Stimulated activated CD8-positive, alpha-beta memory T cell treated with anti-CD3 and anti-CD28 coated beads, Interleukin-4, amount 100 ng/mL, for 24 hours (primary cell): ENCODE data around the gene NF1.
"Not testable (repeated sequence)": the region's sequence is repeated elsewhere in the genome, so short reads cannot be mapped to it uniquely, and the experiment has no call there.

Experiments used
- DNase-seq: peaks from one replicate; pipeline ENCODE4 v3.0.0-alpha.2; 2020; ENCODE audit warnings: low read depth

The NF1 gene

DNA sequence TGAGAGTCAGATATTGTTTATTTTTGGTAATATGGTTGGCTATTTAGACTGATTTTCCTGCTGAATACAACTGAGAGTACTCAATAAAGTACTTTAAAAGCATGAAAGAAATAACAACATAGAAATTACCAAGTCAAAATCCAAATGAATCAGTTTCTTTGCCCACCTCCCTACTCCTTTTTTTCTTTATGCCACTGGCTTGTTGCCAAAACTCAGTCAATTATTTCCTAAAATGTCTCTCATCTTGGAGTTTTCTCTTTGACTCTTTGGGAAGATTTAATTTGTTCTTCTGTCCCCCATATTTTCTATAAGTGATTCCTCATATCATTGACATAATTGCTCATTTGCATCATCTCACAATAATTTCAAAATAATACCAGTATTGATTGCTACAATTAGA lies 204.8 kb downstream of the NF1 start:
- DNase-seq, result no peak

DNA sequence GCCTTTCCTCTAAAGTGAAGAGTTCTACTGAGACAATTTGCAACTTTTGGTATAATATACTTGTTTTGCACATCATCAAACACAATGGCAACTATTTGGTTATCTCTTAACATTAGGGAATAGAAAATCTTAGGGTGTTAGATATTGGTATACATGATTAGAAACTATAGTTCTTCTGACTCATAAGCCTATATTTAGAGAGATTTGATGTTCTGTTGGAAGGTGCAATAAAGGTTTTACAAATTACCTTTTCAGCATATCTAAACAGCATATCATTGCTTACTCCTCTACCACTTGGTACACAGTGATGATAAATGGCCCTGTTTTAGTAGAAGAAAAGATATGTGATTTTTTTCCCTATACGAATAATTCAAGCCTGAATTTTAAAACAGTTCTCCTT lies 212.9 kb downstream of the NF1 start:
- DNase-seq, result no peak

DNA sequence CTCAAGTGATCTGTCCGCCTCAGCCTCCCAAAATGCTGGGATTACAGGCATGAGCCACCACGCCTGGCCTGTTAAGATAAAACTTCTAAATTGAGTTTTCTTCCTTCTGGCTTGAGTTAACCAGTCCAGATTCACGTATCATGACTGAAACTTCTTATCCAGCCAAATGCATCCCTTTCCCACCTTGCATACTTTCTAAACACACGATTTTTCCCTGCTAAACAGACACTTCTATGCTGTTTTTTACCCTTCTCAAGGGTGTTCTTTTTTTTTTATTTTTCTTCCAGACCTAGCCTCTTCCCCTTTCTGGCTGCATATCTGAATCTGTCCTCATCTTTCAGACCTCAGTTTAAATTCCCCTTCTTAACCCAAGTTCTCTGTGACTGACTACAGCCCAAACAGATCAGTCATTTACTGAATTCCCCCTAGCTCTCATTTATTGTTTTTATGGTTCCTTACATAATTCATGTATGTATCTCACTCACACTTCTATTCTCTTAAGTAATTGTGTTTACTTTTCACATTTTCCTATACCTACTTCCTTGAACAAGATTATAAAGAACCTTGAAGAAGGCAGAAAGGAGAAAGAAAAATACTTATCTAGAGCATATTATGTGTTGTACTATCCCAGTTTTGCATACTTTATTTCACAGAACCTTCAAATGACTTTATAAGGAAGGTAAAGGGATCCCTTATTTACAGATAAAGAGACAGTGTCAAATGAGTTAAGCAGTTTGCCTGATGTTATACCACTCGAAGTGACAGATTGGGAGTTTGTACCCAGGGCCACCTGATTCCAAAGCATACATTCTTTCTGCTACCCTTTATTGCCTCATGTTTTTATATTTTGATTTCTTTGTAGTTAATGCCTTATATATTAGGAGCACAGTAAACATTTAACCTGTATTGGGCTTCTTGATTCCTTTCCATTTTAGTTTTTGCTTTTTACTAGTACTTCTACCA lies 213.9 kb downstream of the NF1 start:
- DNase-seq, result no peak

- no peak for DNase-seq
These were observed 214.8 kb downstream of the NF1 start for GRCh38 chr17:31309556-31309955.

GRCh38 chr17:31310260-31310659 lies 215.5 kb downstream of the NF1 start:
- no peak for DNase-seq

- no peak for DNase-seq
These were observed 216.1 kb downstream of the NF1 start for GRCh38 chr17:31310886-31311285.

- no peak for DNase-seq
These were observed 216.7 kb downstream of the NF1 start for GRCh38 chr17:31311526-31311925.

- not testable (repeated sequence) for DNase-seq
These were observed 217.4 kb downstream of the NF1 start for GRCh38 chr17:31312223-31312622.

DNA sequence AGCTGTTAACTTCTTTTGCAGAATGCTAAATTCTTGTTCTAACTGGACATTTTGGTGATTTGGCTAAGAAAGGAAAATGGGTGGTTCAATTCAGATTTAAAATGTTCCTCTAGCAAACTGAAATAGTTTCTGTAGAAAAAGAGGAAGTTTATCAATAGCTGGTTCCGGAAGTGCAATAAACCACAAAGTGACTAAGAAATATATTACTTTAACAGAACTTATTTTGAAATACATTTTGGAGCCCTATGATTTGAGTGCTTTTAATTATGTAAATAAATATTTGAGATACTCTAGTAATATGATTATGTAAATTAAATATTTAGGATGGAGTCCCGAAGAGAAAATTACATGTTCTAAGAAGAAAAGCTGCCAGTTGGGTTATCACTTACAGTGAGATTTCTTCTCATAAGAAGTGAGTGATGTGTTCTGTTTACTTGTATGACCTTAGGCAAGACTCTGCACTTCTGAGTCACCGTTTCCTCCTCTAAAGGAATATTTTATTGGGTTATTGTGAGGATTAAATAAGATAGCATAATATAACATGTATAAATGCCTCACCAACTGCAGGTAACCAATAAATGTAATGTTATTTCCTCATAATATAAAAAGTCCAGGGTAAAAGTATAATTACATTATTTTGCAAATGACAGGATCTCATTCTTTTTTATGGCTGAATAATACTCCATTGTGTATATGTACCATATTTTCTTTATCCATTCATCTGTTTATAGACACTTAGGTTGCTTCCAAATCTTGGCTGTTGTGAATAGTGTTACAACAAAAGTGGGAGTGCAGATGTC lies 219.4 kb downstream of the NF1 start, which contains the start of gene EVI2B:
Gene EVI2B, minus strand, starts transcription at position 73 of the 800 bp plus-strand sequence. CDS start 8,445 bp downstream, outside the sequence.
- no peak for DNase-seq

GRCh38 chr17:31314782-31315100 lies 220.0 kb downstream of the NF1 start:
- no peak for DNase-seq

DNA sequence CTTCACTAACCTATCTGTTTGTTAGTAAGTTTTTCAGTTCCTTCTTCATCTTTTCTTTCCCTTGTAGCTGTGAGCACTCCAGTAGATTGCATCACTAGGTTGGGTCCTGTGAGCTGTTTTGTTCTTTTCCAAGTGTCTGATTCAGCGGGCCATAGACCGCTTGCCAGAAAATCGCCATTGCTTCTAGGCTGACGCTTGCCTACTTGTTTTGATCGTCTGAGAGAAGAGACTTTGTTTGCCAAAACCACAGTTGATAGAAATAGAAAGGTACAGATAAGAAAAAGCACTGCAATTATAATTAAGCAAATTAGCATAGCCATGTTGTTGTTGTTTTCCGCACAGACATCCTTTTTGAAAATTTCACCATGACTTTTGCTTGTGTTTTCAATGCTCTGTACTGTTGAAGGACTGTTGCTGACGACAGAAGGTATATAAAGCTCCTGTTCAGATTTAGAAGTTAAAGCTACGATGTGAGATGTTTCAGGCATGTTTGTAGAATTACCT lies 223.6 kb downstream of the NF1 start:
- no peak for DNase-seq

DNA sequence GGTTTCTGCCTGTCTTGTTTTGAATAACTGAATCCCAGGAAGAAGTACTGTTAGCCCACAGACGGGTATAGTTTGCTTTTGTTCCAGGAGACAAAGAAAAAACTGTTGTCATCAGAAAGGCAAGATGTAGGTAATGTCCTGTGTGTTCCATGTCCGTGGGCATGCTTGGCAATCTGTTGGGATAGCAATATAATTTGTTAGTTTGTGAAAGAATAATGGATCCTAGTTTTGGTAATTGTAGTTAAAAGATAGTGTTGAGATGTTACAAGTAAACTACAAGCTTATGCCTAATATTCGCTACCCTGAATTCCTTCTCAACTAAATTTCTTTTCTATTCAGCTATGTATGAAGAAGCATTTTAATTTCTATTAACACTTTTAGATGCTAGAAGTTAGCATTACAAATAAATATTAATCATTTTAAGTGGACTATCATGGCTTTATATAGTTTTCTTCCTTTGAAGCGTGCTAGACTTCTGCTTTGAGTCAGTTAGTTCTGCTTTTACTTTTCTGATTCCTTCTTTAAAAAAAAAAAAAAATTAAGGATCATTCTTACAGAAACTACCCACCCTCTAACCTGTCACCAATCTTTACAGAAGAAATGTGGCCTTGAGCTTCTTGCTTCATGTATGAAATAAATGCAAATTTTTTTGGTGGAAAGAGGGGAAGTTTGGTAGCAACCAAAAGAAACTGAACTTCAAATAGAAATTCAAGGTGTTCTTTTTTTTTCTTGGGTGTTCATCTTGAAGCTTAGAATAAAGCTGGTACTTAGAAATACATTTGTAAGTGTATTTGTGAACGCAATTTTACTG lies 224.3 kb downstream of the NF1 start:
- no peak for DNase-seq

DNA sequence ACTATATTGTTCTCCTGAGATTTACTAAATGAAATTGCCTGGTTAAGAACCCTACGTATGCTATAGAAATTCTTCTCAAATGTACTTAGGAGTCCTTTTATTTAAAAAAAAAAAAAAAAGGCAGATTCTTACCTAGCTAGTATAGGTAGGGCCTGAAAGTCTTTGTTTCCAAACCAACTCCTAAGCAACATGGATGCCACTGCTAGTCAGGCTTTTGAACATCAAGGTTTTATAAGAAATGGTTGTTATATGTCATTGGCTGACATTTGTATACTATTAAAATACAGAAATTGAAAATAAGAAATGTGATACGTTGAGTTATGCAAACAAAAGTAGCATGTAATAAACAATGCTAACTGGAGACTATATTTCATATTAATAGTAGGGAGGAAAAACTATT lies 225.5 kb downstream of the NF1 start:
- DNase-seq, result no peak

- DNase-seq, result no peak
These were observed 226.0 kb downstream of the NF1 start for GRCh38 chr17:31320791-31321190.

DNA sequence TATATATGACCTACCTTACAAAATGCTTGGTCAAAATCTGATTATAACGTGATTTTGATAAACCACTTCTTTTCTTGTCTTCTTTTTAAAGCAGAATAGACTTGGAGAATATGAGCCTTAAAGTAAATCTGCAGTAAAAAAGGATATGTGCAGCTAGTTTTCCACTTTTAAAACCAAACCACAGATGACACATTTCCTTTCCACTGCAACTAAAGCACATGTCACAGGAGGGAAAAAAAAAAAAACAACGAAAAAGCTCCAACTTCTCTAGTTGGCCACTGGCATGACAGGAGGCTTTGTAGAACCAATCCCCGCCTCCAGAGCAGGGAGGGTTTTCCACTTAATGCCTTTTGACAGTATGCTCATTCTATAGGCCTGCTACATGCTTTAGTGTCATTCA lies 226.7 kb downstream of the NF1 start, which contains the start of gene EVI2A:
Gene EVI2A, minus strand, starts transcription at position 142 of the 400 bp plus-strand sequence. CDS start 2,609 bp downstream, outside the sequence.
- DNase-seq, result peak; percentile 61

- DNase-seq, result no peak
These were observed 227.2 kb downstream of the NF1 start for GRCh38 chr17:31321966-31322365.

DNA sequence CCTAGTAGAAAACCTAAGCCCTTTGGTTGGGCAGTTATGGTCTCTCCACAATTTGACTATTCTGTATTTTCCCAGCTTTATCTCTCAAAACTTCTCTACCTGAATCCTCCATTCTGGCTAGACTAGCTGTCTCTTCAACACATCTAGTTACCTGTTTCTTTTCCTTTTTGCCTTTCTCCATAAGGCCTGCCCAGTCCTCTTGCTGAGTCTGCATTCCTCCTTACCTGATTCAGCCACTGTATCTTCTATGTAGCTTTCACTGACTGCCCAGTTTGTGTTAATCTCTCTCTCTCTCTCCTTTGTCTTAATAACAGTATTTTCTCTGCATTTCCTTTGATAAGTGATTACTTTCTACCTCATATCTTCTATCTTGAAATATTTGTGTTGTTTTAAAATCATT lies 228.8 kb downstream of the NF1 start:
- no peak for DNase-seq

DNA sequence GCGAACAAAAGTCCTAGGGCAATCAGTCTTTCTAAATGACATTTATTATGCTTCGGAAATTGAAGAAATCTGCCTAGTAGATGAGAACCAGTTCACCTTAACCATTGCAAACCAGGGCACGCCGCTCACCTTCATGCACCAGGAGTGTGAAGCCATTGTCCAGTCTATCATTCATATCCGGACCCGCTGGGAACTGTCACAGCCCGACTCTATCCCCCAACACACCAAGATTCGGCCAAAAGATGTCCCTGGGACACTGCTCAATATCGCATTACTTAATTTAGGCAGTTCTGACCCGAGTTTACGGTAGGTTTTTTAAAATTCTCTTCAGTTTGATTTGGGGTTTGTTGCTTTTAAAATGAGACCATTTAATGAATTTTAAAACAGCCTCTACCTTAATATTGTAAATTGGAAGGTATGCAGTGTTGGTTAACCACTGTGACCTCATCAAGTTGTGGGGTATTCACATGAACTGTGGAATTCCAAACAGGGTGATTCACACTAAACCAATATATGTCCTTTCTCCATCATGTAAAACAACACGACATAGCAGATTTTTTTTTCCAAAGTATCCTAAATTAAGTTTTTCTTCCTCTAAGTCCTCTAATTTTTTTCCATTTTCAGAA lies 232.9 kb downstream of the NF1 start:
- DNase-seq, result no peak

- no peak for DNase-seq
These were observed 233.4 kb downstream of the NF1 start for GRCh38 chr17:31328160-31328535.

- no peak for DNase-seq
These were observed 234.4 kb downstream of the NF1 start for GRCh38 chr17:31329221-31329620.

GRCh38 chr17:31339906-31340661 lies 245.3 kb downstream of the NF1 start:
- DNase-seq, result no peak
